ENCODE data around the gene CDK1.
A peak's percentile ranks its signal among the peaks of the same experiment; 100 is the strongest.

The CDK1 gene

GRCh38 chr10:60778971-60779796 lies 906 bp downstream of the CDK1 start:
- DNase-seq = no peak

DNA sequence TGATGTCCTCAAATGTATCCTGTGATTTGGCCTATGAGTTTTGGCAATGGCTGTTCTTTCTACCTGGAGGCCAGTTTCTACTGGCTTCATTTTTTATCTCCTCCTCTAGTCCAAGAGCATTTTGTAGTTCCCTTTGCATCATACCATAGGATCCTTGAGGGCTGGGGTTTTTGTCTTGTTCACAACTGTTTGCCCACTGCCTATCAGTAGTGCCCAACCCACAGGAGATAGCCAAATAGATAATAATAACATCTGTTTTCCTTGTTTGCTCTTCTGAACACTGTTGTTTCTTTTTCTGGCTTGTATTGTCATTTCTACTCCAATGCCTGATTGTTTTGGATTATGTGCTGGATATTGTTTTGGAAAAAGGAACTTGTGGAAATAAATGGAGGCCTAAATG lies 3.4 kb downstream of the CDK1 start:
- DNase-seq = no peak

- DNase-seq = peak; percentile 75
Measured at GRCh38 chr10:60784641-60785040, 6.4 kb downstream of the CDK1 start.

GRCh38 chr10:60788544-60788943 lies 10.3 kb downstream of the CDK1 start:
- DNase-seq = no peak

- DNase-seq = no peak
Measured at GRCh38 chr10:60789340-60789739, 11.1 kb downstream of the CDK1 start.

DNA sequence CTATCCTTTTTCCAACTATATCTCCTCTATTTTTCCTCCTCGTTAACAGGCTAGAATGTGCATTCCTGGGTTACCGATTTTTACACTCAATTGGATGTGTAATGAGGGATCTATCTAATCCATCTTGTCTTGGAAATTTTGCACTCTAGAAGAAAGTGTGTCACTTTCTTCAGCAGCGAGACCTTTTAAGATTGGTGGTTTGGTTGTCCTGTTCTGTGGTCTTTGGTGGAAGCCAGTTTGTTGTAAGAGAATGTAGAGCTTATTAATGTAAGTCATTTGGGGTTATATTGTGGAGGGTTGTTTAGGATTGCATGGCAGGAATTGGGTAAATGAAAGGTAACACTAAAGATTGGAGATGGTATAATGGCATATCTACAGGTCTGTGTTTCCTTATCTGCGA lies 16.7 kb downstream of the CDK1 start:
- no peak for DNase-seq

DNA sequence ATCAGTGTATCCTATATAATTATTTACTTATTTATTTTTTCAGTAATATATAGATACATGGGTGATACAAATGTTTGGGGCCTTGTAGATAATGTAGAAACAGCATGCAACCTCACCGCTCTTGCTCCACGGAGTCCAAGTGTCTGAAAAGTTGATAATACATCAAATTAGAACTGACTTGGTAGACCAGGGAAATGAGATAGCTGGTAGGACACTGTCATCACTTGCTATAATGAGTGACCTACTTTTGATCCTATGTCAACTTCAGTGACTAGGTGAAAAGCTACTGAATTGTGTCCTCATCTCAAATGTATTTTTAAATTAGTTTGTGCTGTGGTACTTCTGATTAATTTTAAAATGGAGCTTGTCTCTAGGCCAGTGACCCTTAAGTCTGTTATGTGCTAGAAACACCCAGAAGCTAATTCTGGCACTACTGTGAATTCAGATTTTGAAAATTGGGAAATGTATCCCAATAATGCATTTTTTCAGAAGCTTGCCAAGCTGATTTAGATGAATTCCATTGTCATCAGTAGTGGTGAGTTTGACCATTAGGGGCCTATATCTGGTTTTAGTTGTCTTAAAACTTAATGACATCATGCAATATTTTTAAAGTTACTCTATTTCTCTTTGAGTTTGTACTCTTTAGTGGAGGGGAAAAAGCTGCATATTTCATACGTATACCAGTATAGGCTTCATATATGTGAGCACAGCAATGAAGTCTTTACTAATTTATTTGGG lies 17.4 kb downstream of the CDK1 start:
- no peak for DNase-seq

DNA sequence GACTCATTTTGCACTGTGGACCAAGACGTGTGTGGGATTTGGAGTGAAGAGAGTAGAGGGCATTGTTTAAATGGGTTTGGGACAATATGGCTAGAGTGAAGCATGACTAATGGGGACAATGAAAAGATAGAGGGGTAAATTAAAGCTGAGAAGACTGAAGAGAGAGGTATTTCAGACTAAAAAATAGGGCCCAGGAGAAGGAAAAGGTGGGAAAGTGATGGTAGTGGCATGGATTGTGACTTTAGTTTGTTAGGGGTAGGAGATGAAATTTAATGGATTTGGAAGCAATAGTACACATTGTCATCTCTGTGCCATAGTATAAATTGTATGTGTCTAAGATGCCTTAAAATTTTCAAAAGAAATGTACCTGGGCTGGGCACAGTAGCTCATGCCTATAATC lies 18.2 kb downstream of the CDK1 start:
- DNase-seq = no peak

DNA sequence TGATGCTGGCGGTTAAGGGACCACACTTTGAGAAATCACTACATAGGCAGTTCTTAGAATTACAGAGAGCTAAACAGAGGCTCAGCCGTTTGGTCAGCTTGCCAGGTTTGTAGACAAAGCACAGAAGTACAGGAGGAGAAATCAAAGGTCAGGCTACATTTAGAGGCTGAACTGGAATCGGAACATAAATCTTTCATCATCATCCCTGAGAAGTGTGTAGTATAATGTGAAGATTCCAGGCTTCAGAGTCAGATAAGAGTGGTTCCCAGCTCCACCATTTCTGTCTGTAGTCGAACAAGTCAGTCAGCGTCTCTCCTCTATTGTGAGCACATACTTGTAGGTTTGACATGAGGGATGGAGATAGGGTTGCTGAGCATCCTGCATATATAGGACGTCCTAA lies 18.9 kb downstream of the CDK1 start:
- DNase-seq = no peak

DNA sequence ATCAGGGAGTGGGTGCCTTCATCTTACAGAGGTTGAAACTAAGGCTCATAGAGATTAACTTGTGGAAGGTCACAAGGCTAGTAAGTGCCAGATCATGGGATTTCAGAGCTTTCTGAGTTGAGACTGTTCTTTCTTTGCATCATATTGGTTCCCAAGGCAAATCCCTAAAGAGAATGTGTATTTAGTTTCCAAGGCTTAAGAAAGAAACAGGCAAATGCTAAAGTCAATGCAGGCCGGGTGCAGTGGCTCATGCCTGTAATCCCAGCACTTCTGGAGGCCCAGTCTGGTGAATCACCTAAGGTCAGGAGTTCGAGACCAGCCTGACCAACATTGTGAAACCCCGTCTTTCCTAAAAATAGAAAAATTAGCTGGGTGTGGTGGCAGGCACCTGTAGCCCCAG lies 19.8 kb downstream of the CDK1 start:
- DNase-seq = no peak

GRCh38 chr10:60798870-60799269 lies 20.6 kb downstream of the CDK1 start:
- DNase-seq = no peak

DNA sequence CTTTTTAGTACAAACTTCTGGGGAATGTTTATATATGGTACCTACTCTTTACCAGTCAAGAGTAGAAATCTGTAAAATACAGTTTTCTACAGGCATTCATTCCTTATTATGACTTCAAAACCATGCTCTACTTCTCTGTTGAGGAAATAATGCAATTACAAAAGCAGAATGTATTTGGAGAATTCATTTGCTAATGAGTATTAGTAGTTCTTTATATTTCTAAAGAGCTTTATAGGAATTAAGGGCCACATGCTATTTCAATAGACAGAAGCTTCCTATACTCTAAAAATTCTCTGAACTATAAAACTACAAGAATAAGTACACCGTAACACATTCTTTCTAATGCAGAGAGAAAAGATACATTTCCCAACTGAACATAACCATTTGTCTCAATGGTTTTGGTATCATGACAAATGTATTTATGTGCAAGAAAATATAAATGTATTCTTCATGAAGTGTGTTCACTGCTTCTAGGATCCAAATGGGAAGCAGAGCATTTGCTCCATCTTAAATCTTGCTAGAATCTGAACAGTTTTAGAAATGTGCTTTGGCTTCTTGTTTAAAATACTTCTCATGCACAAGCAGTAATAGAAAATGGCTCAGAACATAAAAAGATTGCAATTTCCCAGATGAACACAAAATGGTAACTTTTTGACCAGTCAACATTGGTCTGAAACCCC lies 21.8 kb downstream of the CDK1 start:
- DNase-seq = no peak

- no peak for DNase-seq
Measured at GRCh38 chr10:60800918-60801317, 22.6 kb downstream of the CDK1 start.

DNA sequence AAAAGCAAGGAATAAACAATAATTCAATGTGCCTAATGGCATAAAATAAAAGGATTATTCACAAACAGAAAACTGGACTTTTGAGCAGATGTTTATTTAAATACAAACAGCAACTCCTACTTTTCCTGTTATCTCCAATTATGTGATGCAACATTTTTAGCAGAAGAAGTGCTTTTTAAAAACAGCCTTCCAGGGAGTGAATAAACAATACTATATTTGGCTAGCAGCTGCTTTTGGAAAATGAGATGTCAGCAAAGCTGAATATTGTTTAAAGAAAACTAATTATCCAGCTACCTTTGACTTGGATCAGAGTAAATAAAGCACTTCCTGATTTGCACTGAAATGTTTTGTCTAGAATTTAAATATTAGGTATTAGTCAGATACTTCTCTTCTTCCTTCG lies 23.2 kb downstream of the CDK1 start:
- no peak for DNase-seq

- no peak for DNase-seq
Measured at GRCh38 chr10:60803433-60803832, 25.2 kb downstream of the CDK1 start.

DNA sequence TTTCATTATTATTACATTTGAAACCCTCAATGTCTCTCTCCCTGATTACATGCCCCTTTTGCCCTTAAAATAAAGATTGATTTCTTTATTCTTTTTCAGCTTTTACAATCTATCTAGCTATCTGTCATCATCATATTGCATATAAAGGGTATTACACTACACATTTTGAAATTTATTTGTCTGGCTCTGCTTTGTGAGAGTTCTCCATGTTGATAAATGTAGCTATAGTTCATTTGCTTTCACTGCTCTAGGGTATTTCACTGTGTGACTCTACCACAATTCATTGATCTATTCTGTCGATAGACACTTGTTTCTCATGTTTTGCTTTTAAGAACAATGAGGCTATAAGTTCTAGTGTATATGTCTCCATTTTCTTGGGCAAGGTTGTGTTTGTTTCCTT lies 25.6 kb downstream of the CDK1 start:
- DNase-seq = no peak

GRCh38 chr10:60806921-60807320 lies 28.6 kb downstream of the CDK1 start:
- DNase-seq = no peak

- no peak for DNase-seq
Measured at GRCh38 chr10:60807499-60807898, 29.2 kb downstream of the CDK1 start.

DNA sequence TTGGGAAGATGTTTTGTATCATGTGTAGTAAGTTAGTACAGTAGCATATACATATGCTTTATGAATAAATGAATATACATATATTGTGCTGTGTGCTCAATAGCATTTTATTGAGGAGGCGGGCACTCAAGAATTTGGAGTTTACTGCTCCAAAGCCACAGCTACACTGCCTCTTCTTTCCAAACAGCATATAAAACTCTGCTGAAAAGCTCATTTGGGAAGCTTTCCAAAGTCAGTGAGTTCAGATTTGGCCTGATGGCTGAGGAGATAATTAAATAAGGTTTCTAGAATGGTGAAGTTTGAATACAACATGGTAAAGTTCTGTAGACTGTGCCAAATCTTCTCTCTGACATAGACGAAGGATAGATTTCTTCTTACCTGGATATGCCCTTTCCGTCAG lies 29.8 kb downstream of the CDK1 start:
- no peak for DNase-seq

DNA sequence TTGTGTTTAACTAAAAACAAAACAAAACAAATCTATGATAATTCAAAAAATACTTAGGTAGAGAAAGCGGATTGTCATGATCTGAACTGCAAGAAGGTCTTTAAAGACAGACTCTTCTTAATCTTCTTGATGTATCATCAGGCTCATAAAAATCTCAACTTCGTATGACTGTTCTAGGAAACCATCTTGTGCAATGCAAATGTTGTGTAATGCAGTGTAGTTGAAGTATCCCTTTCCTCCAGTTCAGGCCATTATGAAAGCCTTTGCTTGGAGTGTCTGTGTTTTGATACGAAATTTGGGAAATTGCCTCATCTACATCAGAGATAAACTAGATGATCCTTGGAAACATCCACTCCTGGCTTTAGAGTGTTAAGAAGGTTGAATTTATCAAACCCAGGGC lies 30.9 kb downstream of the CDK1 start:
- DNase-seq = peak; percentile 95

DNA sequence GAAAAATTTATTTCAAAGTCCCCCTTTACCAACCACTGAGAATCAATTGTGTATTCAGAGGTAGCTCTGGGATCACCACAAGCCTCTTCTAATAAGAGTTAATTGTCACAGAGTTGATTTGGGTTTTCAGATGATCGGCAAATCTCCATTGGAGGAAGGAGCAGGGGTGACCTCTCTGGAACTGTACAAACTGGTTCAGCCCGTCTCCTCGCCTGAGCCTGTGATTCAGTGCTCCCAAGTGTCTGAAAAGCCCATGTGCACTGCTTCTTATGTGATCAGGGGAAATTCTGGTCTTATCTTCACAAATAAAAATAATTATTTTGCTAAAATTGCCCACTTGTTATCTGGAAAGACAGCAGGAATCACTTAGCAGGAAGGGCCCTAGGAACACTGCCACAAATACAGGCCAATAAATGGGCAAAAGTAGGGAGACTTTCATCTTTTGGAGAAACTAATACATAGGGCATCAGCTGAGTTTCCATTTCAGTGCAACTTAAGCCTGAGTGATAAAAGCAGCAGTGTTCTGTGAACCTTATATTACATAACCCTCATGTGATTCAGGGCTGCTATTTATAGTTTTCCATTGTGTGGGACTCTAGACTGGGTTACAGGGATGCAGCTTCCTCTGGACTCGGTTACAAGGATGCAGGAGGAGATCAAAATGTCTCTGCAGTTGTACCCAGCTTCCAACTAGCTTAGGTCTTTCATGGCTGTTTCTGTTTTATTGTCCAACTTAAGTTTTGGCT lies 32.3 kb downstream of the CDK1 start:
- DNase-seq = peak; percentile 74

DNA sequence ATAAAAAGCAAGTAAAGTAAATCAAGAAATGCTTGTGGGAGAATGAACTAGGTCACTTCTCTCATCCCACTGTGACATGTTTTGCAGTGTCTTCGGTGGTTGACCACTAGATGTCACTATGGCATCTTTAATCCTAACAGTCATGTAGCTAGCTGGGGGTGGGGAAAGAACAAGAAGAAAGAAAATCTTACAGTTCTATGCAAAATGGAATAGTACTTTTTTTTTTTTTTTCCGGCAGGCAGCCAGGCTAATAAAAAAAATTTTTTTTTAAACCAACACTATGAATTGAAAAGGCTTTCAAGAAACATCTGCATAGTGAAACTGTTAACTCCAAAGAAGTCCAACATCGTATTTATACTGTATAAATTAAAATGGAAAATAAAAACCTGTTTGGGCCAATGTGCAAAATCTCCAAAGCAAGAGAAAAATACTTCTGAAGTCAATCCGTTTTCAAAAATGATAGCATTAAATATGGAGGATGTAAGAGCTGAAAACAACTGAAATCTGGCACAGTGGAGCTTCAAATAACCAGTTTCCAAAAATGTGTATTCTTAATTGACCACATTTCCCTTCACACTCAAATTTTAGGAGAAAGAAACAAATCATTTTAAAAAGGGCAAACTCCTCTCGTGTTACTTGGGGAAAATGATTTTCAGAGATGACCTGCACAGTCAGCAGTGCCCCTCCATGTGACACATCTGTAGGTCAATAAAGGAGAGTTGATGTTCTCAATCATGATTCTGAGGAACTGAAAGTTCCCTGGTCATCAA lies 38.5 kb downstream of the CDK1 start:
- DNase-seq = peak; percentile 74
